Kidney glomerular epithelial cell (primary cell): ENCODE results near the gene EPHB1.
"Not testable (repeated sequence)": the region's sequence is repeated elsewhere in the genome, so short reads cannot be mapped to it uniquely, and the experiment has no call there.

Experiments used
- DNase-seq: peaks from one replicate; lab custom pipeline; 2025; lab: John Stamatoyannopoulos, UW

The EPHB1 gene

GRCh38 chr3:135084976-135085375 lies 289.9 kb downstream of the EPHB1 start:
- DNase-seq = no peak

DNA sequence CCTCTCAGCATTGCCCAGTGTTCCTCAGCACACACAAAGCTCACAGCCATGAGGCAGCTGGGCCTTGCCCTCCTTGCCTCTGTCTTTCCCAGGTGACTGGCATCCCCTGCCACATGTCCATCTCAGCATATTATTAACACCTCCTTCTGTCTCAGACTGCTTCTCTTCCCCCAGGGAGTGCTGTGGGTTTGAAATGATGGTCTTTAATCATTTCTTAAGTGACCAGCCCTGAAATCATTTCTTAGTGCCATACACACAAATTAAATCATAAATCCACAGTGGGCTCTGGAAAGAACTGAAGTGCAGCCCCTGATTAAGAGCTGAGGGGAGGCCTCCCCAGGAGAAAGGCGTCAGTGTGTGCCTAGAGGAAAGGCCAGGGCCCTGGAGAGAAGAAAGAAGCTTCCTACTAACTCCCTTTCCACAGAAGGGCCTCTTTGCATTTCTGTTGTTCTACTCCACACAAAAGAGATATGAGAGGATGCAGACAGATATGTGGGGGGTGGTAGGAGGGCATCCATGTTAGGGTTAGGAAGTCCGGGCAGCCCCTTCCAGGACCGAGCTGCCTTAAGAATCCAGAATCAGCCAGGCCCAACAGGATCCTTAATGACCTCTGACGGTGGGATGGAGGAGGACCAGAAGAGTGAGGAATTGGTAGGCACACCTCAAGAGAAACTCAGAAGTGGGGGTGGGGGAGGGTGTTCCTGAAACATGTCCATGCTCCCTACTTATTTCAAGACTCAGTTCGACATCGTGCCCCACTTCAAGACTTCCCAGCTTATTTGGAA lies 290.8 kb downstream of the EPHB1 start:
- DNase-seq = no peak

DNA sequence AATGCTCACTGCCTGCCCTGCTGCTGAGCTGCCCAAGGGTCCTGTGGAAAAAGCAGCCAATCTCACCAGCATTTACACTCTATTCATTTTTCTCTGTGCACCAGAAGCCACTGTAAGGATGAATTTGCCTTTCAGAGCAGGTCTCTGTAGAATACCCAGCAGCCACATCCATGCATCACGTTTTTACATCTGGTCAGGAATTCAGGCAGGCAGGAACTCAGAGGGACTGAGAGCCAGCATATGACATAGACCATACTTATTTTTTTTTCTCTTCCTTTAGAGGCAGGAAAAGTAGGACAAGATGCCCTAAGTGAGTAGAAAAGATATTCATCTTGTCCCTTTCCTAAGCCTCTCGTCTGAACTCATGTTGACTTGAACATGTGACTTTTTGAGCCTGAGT lies 292.7 kb downstream of the EPHB1 start:
- no peak for DNase-seq

GRCh38 chr3:135089451-135089850 lies 294.4 kb downstream of the EPHB1 start:
- no peak for DNase-seq

DNA sequence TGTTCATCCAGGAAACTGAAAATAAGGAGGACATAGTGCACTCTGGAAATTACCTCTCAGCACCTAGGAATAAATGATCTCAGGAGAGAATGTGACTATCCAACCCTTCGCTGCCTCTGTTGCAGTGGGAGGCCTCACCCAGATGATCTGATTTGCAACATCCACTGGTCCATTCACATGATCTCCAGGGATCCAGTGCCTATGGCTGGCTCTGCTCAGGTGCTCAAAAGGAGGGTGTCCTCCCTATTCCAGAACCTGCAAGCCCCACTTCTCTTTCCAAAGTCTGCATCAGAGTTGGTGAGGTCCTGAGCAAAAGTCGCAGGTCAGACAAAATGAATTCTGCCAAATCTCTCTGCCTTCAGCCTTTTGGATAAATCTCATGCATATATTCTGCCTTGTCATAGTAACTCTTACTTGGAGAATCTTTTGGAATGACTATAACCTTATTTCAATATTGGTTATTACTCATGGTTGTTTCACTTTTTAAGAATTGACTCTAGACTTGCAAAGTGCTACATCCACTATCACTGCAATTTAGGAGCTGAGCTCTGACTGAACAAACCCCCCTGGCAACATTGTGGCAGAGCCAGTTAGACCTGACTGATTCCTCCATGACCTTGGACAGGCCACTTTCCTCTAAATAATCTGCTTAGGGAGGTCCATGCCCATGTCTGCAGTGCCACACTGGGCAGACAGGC lies 295.1 kb downstream of the EPHB1 start:
- no peak for DNase-seq

DNA sequence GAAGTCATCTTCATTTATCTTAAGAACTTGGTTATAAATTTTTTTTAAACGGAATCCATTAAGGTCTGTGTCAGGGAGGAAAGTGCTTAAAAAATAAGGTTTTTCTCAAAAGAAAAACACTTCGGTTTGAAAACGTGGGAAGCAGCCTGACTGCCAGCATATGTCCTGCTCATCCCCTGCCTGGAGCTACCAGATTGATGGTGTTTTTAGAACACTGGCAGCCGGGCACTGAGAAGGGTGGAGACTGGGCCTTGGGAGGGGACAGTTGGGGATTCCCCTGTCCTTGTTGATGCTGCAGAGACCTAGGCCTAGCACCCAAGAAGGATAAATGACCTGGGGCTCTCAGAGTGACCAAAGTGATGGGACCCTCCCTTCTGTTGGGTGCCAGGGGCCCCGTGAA lies 296.9 kb downstream of the EPHB1 start:
- no peak for DNase-seq

- no peak for DNase-seq
Measured at GRCh38 chr3:135093121-135093520, 298.1 kb downstream of the EPHB1 start.

DNA sequence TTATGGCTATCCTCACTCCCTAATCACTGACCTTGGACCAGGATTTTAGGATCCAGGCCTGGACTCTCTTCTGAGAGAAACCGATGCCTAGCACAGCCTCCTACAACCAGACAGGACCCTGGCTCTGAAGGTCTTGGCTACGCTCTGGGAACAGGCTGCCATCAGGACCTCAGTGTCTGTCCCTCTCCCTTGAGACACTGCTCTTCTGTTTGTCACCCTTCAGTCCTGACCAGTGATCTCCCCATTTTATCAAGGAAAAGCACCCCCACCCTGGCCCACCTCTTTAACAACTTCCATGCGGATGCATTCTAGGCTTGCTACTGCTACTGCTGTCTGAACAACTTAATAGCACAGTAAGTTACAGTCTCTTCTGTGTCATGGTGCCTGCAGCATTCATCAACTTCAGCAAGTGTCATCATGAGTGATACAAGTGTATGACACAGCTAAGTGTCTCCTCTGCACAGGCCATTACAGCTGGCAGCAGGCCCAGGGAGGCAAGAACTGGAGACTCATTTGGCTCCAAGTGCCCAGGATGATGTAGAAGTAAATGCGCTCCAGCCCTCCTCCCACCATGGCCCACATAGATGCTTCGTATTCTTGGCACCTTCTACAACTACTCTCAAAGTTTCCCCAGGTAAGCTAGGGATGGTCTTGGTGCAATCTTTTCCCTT lies 302.4 kb downstream of the EPHB1 start:
- DNase-seq = no peak

GRCh38 chr3:135099734-135100355 lies 304.8 kb downstream of the EPHB1 start:
- no peak for DNase-seq

DNA sequence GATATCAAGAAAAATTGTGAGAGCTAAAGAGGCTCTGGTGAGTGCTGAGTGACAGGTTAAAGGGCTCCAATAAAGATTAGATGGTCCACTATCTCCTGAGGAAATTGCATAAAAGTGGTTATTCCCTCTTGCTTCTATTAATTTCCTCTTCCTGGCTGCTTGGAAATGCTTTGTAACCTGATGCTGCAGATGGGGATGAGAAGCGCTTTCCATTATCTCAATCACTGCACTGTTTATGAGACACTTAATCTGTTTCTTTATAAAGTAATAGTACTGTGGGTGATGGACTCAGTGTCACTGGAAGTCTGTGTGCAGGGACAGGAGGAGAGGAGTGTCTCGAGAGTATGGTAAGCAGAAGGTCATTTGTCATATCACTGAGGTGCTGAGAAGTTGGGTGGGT lies 305.3 kb downstream of the EPHB1 start:
- no peak for DNase-seq

- DNase-seq = no peak
Measured at GRCh38 chr3:135103917-135104316, 308.9 kb downstream of the EPHB1 start.

GRCh38 chr3:135106445-135106844 lies 311.4 kb downstream of the EPHB1 start:
- DNase-seq = no peak

GRCh38 chr3:135107043-135107442 lies 312.0 kb downstream of the EPHB1 start:
- DNase-seq = no peak

GRCh38 chr3:135109681-135110080 lies 314.6 kb downstream of the EPHB1 start:
- DNase-seq = no peak

GRCh38 chr3:135114551-135114950 lies 319.5 kb downstream of the EPHB1 start:
- not testable (repeated sequence) for DNase-seq

- DNase-seq = no peak
Measured at GRCh38 chr3:135117977-135118376, 322.9 kb downstream of the EPHB1 start.

GRCh38 chr3:135118792-135119191 lies 323.7 kb downstream of the EPHB1 start:
- no peak for DNase-seq

DNA sequence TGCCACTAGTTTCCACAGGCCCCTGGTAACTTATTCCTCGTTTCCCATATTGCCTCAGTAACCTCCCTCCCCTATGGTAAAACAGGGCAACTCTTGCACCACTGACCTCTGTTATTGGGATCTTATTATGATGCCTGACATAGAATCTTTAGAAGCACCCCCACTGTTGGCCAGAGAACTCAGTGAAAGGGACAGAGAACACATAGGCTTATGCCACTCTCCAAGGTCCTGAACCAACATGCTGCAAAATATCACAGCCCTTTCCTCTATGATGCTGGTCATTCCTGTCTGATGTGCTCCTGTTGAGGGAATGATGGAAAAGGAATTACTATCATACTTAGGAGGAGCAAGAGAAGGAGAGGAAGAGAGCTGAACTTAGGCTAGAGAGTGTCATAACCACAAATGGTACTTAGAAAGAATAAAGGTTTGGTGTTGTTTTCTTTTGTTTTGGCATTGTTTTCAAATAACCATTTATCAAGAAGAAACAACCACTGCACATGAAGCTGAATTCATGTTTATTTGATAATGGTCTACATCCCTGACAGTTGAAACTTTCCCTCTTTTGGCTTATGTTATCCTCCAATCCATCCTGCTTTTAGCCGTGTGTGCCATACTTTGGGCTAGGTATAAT lies 330.2 kb downstream of the EPHB1 start:
- peak; percentile 28 for DNase-seq

GRCh38 chr3:135127946-135128470 lies 332.9 kb downstream of the EPHB1 start:
- DNase-seq = no peak

- no peak for DNase-seq
Measured at GRCh38 chr3:135128818-135129217, 333.8 kb downstream of the EPHB1 start.

GRCh38 chr3:135131290-135131689 lies 336.2 kb downstream of the EPHB1 start:
- no peak for DNase-seq
